ENCODE measurements around the gene MYL12A. TPM values are rescaled to one million over a fixed set of nuclear protein-coding genes. Genes with fewer than 3 reads are reported as not detected.
A peak's percentile ranks its signal among the peaks of the same experiment; 100 is the strongest.

MYL12A gene
- total RNA-seq, 1 experiment from 2014 or later, result 230 TPM

GRCh38 chr18:3283908-3284307, 36.3 kb downstream of the MYL12A start:
- H3K4me3 Mint-ChIP-seq, result no peak overlapping the region
- no peaks in the 10 kb centered on the region for H3K27me3 Mint-ChIP-seq (ENCODE audit: low read depth)
- peak overlapping the region; percentile 58; the same call in 1 of the 2 replicates for H3K27ac Mint-ChIP-seq
- H3K36me3 Mint-ChIP-seq, result peaks cover 8% of the 10 kb centered on the region
- TF ChIP-seq E2F1 (CRISPR knock-in tag; IDR thresholded peaks at IDR 0.05) (no peak), ZNF396 (CRISPR knock-in tag; IDR thresholded peaks at IDR 0.05; ENCODE audit: borderline replicate concordance) (no peak), ERG (CRISPR knock-in tag; IDR thresholded peaks at IDR 0.05) (no peak), OVOL2 (CRISPR knock-in tag; IDR thresholded peaks at IDR 0.05; ENCODE audit: borderline replicate concordance) (no peak), NFE2L1 (CRISPR knock-in tag; IDR thresholded peaks at IDR 0.05) (no peak), ZNF263 (CRISPR knock-in tag; IDR thresholded peaks at IDR 0.05; ENCODE audit: low read depth) (no peak)
- DNase-seq (ENCODE audit: low spot score) (no peak), ATAC-seq (no peak; the same call in 1 of the 2 replicates)
- ChIA-PET POLR2A (interaction anchor here (0.8 kb wide), 1 partner anchor 310 kb away, joined by 3 read pairs; no protein-coding TSS in a partner anchor), CTCF (interaction anchor here (1.0 to 4.6 kb wide), 5 partner anchors 13 to 487 kb away, joined by 3 to 47 read pairs (median 8); no protein-coding TSS in a partner anchor)
- peaks cover 36% of the 10 kb centered on the region for H3K4me1 Mint-ChIP-seq
- H3K9me3 Mint-ChIP-seq, result peaks cover 21% of the 10 kb centered on the region

GRCh38 chr18:3284501-3284900, 36.9 kb downstream of the MYL12A start:
- Mint-ChIP-seq H3K36me3 (peaks cover 12% of the 10 kb centered on the region), H3K9me3 (peaks cover 25% of the 10 kb centered on the region), H3K27ac (no peak overlapping the region), H3K4me1 (peaks cover 30% of the 10 kb centered on the region), H3K4me3 (no peak overlapping the region), H3K27me3 (ENCODE audit: low read depth) (no peaks in the 10 kb centered on the region)
- no peak for TF ChIP-seq CBFB (CRISPR knock-in tag; IDR thresholded peaks at IDR 0.05; ENCODE audit: low read depth)
- ATAC-seq (no peak), DNase-seq (ENCODE audit: low spot score) (no peak)
- ChIA-PET POLR2A (interaction anchor here (0.8 kb wide), 1 partner anchor 310 kb away, joined by 3 read pairs; no protein-coding TSS in a partner anchor), CTCF (interaction anchor here (1.0 to 4.6 kb wide), 4 partner anchors 13 to 487 kb away, joined by 3 to 47 read pairs (median 12); no protein-coding TSS in a partner anchor)

GRCh38 chr18:3286159-3286558, 38.6 kb downstream of the MYL12A start:
- Mint-ChIP-seq H3K9me3 (peaks cover 36% of the 10 kb centered on the region), H3K4me1 (peaks cover 23% of the 10 kb centered on the region), H3K27ac (no peak overlapping the region), H3K4me3 (no peak overlapping the region), H3K36me3 (peaks cover 20% of the 10 kb centered on the region), H3K27me3 (ENCODE audit: low read depth) (peaks cover 6% of the 10 kb centered on the region; the same call in 1 of the 2 replicates)
- CTCF ChIA-PET, result interaction anchor here (0.6 to 1.6 kb wide), 4 partner anchors 11 to 380 kb away, joined by 3 to 5 read pairs (median 4); no protein-coding TSS in a partner anchor
- no peak for DNase-seq (ENCODE audit: low spot score)
- ATAC-seq, result no peak
- POLR2A ChIA-PET, result interaction anchor here (0.7 kb wide), 1 partner anchor 341 kb away, joined by 5 read pairs; no protein-coding TSS in a partner anchor
- no peak for TF ChIP-seq ZMAT4 (CRISPR knock-in tag; IDR thresholded peaks at IDR 0.05)
- TF ChIP-seq ZNF138 (CRISPR knock-in tag; conservative IDR thresholded peaks at IDR 0.05), result no peak
- no peak for TF ChIP-seq CREB1 (CRISPR knock-in tag; IDR thresholded peaks at IDR 0.05)
- TF ChIP-seq NR1H2 (CRISPR knock-in tag; IDR thresholded peaks at IDR 0.05), result no peak
- no peak for TF ChIP-seq ZNF416 (CRISPR knock-in tag; IDR thresholded peaks at IDR 0.05)
- no peak for TF ChIP-seq ZSCAN18 (CRISPR knock-in tag; IDR thresholded peaks at IDR 0.05)
- TF ChIP-seq MAX (CRISPR knock-in tag; IDR thresholded peaks at IDR 0.05), result no peak
- no peak for TF ChIP-seq PRDM15 (CRISPR knock-in tag; IDR thresholded peaks at IDR 0.05)
- no peak for TF ChIP-seq ZNF396 (CRISPR knock-in tag; IDR thresholded peaks at IDR 0.05; ENCODE audit: borderline replicate concordance)
- no peak for TF ChIP-seq FOXP1 (CRISPR knock-in tag; IDR thresholded peaks at IDR 0.05; ENCODE audit: borderline replicate concordance)
- no peak for TF ChIP-seq TCF7 (CRISPR knock-in tag; IDR thresholded peaks at IDR 0.05; ENCODE audit: low read depth)
- TF ChIP-seq OVOL2 (CRISPR knock-in tag; IDR thresholded peaks at IDR 0.05; ENCODE audit: borderline replicate concordance), result no peak
- TF ChIP-seq ZNF532 (CRISPR knock-in tag; IDR thresholded peaks at IDR 0.05; ENCODE audit: borderline replicate concordance), result no peak
